CD4-positive, alpha-beta T cell treated with Interleukin-1 beta for 1 hour (primary cell): ENCODE results near the gene ZFP36L2.

Experiments used
- DNase-seq, 2 donors: peaks; one replicate each; pipeline ENCODE4 v3.0.0-alpha.2; 2020 to 2022

ZFP36L2 gene

GRCh38 chr2:43222475-43223309 is 3.7 kb downstream of the ZFP36L2 start:
- peak in 1 of 2 donors; percentile 22 for DNase-seq

GRCh38 chr2:43221763-43222474 is 4.5 kb downstream of the ZFP36L2 start:
- DNase-seq, result peak; percentile 58 to 69

GRCh38 chr2:43221124-43221762 is 5.2 kb downstream of the ZFP36L2 start:
- DNase-seq, result peak; percentile 19 to 40

- DNase-seq, result no peak
These were observed 5.7 kb downstream of the ZFP36L2 start for GRCh38 chr2:43220760-43221123.

GRCh38 chr2:43220229-43220751 is 6.1 kb downstream of the ZFP36L2 start:
- DNase-seq, result no peak

- peak; percentile 84 to 85 for DNase-seq
These were observed 6.8 kb downstream of the ZFP36L2 start for GRCh38 chr2:43219383-43220228.

GRCh38 chr2:43218702-43219382 is 7.6 kb downstream of the ZFP36L2 start:
- DNase-seq, result peak; percentile 87 to 92

- no peak for DNase-seq
These were observed 8.2 kb downstream of the ZFP36L2 start for GRCh38 chr2:43218155-43218701.

GRCh38 chr2:43217228-43218154 is 8.9 kb downstream of the ZFP36L2 start:
- DNase-seq, result no peak

GRCh38 chr2:43216629-43217028 is 9.8 kb downstream of the ZFP36L2 start:
- DNase-seq, result no peak

GRCh38 chr2:43215673-43216255 is 10.6 kb downstream of the ZFP36L2 start:
- DNase-seq, result no peak

- no peak for DNase-seq
These were observed 12.2 kb downstream of the ZFP36L2 start for GRCh38 chr2:43214253-43214652.

GRCh38 chr2:43212931-43213330 is 13.5 kb downstream of the ZFP36L2 start:
- DNase-seq, result peak; percentile 10 to 56

GRCh38 chr2:43212216-43212835 is 14.1 kb downstream of the ZFP36L2 start:
- no peak for DNase-seq

GRCh38 chr2:43210467-43211303 is 15.7 kb downstream of the ZFP36L2 start:
- peak in 1 of 2 donors; percentile 69 for DNase-seq

GRCh38 chr2:43210125-43210466 is 16.3 kb downstream of the ZFP36L2 start:
- no peak for DNase-seq

GRCh38 chr2:43209204-43209717 is 17.1 kb downstream of the ZFP36L2 start:
- no peak for DNase-seq

GRCh38 chr2:43207553-43208300 is 18.7 kb downstream of the ZFP36L2 start:
- no peak for DNase-seq
